ENCODE measurements around the gene SLC16A8.
"Not testable (repeated sequence)": the region's sequence is repeated elsewhere in the genome, so short reads cannot be mapped to it uniquely, and the experiment has no call there.

Gene SLC16A8

GRCh38 chr22:38083931-38084631, at the start of gene SLC16A8:
TSS of gene SLC16A8 (minus strand) at chr22:38084184. CDS start at chr22:38082873, 1,311 bp downstream.
- no peak for DNase-seq (ENCODE audit: low spot score)

GRCh38 chr22:38133331-38133730, 49.3 kb upstream of the SLC16A8 start:
- DNase-seq (ENCODE audit: low spot score), result no peak

- no peak for DNase-seq (ENCODE audit: low spot score)
Measured at GRCh38 chr22:38132794-38133193, 48.8 kb upstream of the SLC16A8 start.

GRCh38 chr22:38132136-38132535, 48.2 kb upstream of the SLC16A8 start:
- no peak for DNase-seq (ENCODE audit: low spot score)

- DNase-seq (ENCODE audit: low spot score), result no peak
Measured at GRCh38 chr22:38131399-38131798, 47.4 kb upstream of the SLC16A8 start.

- no peak for DNase-seq (ENCODE audit: low spot score)
Measured at GRCh38 chr22:38129856-38130255, 45.9 kb upstream of the SLC16A8 start.

GRCh38 chr22:38129021-38129420, 45.0 kb upstream of the SLC16A8 start:
- DNase-seq (ENCODE audit: low spot score), result no peak

GRCh38 chr22:38127869-38128268, 43.9 kb upstream of the SLC16A8 start:
- DNase-seq (ENCODE audit: low spot score), result no peak

- no peak for DNase-seq (ENCODE audit: low spot score)
Measured at GRCh38 chr22:38126928-38127668, 43.1 kb upstream of the SLC16A8 start.

GRCh38 chr22:38125751-38126201, 41.8 kb upstream of the SLC16A8 start:
- no peak for DNase-seq (ENCODE audit: low spot score)

- DNase-seq (ENCODE audit: low spot score), result no peak
Measured at GRCh38 chr22:38125038-38125610, 41.1 kb upstream of the SLC16A8 start.

GRCh38 chr22:38124236-38124974, 40.4 kb upstream of the SLC16A8 start:
- peak; percentile 43 for DNase-seq (ENCODE audit: low spot score)

GRCh38 chr22:38122616-38123015, 38.6 kb upstream of the SLC16A8 start:
- no peak for DNase-seq (ENCODE audit: low spot score)

- DNase-seq (ENCODE audit: low spot score), result no peak
Measured at GRCh38 chr22:38120359-38121110, 36.6 kb upstream of the SLC16A8 start.

- DNase-seq (ENCODE audit: low spot score), result not testable (repeated sequence)
Measured at GRCh38 chr22:38118747-38119146, 34.8 kb upstream of the SLC16A8 start.

GRCh38 chr22:38118182-38118581, 34.2 kb upstream of the SLC16A8 start:
- DNase-seq (ENCODE audit: low spot score), result no peak

- DNase-seq (ENCODE audit: low spot score), result not testable (repeated sequence)
Measured at GRCh38 chr22:38117556-38117955, 33.6 kb upstream of the SLC16A8 start.

- no peak for DNase-seq (ENCODE audit: low spot score)
Measured at GRCh38 chr22:38115423-38116205, 31.6 kb upstream of the SLC16A8 start.

- DNase-seq (ENCODE audit: low spot score), result peak; percentile 66
Measured at GRCh38 chr22:38114484-38115398, 30.8 kb upstream of the SLC16A8 start.

- DNase-seq (ENCODE audit: low spot score), result no peak
Measured at GRCh38 chr22:38112381-38112780, 28.4 kb upstream of the SLC16A8 start.
